Body of pancreas (tissue), 4 donors: ENCODE results near the gene PTPRD. TPM values are rescaled to one million over a fixed set of nuclear protein-coding genes. Genes with fewer than 3 reads are reported as not detected.

Experiments
- ATAC-seq: fragments of 150-250 bp; one replicate; pipeline ENCODE4 v1.9.1; 2016
- DNase-seq, 4 donors: peaks; one replicate each; pipeline ENCODE4 v3.0.0-alpha.2; 2019
- H3K27ac ChIP-seq, 4 donors: fragments of 200-600 bp; sonication (generic); 1 replicate in 3 of 4; 2 replicates in 1 of 4; pipeline versions ENCODE4 v1.5.1 to v1.6.1; 2016 to 2019; ENCODE audit warnings: mild to moderate bottlenecking in 1 of 4, mixed read lengths in 1 of 4, moderate library complexity in 1 of 4
- H3K27me3 ChIP-seq, 2 donors: fragments of 200-600 bp; sonication (generic); one replicate each; pipeline ENCODE4 v1.6.0; 2016; ENCODE audit warnings: mild to moderate bottlenecking in 1 of 2
- H3K36me3 ChIP-seq, 2 donors: fragments of 200-600 bp; sonication (generic); replicated peaks in 1 of 2; 2 replicates each; pipeline ENCODE4 v1.5.1; 2016; ENCODE audit warnings: low read depth in 2 of 2; ENCODE audit not compliant: insufficient read depth in 1 of 2
- H3K4me1 ChIP-seq: fragments of 200-600 bp; sonication (generic); one replicate; pipeline ENCODE4 v1.6.0; 2016
- H3K4me3 ChIP-seq, 2 donors: fragments of 200-600 bp; sonication (generic); 1 replicate in 1 of 2; 2 replicates in 1 of 2; pipeline ENCODE4 v1.5.1; 2016 to 2019
- H3K9me3 ChIP-seq, 3 donors: fragments of 200-600 bp; sonication (generic); 1 replicate in 2 of 3; 2 replicates in 1 of 3; pipeline ENCODE4 v1.5.1; 2016
- CTCF ChIP-seq, 7 experiments: fragments of 450-650 bp in 4 of 7; fragments of 200-600 bp in 3 of 7; sonication (generic) in 3 of 7; IDR thresholded peaks; one replicate each; pipeline ENCODE4 v1.5.1; 2016 to 2019; ENCODE audit warnings: antibody characterized with exemption in 7 of 7
- POLR2A ChIP-seq, 3 donors: fragments of 450-650 bp; IDR thresholded peaks; one replicate each; pipeline ENCODE4 v1.6.1; 2016; ENCODE audit warnings: antibody characterized with exemption in 3 of 3, mild to moderate bottlenecking in 2 of 3
- WGBS, 2 donors: methylation state at CpG; one replicate each; pipeline ENCODE4 v1.1.5; 2017; 5-methylcytosine and 5-hydroxymethylcytosine counted together
- intact Hi-C: fragments of 100-400 bp; cut with DNase I; formaldehyde crosslinking; loops from one replicate; pipeline ENCODE4 v1.15.1; 2023
- total RNA-seq, 2 donors: library from RNA; depleted of rRNA; stranded (reverse); fragments of >200 nt; gene quantifications; one replicate each; pipeline ENCODE4 v1.1.0, GENCODE V29; 2016

PTPRD gene
- total RNA-seq, 2 donors from 2014 or later = 4.3 to 4.9 TPM

DNA sequence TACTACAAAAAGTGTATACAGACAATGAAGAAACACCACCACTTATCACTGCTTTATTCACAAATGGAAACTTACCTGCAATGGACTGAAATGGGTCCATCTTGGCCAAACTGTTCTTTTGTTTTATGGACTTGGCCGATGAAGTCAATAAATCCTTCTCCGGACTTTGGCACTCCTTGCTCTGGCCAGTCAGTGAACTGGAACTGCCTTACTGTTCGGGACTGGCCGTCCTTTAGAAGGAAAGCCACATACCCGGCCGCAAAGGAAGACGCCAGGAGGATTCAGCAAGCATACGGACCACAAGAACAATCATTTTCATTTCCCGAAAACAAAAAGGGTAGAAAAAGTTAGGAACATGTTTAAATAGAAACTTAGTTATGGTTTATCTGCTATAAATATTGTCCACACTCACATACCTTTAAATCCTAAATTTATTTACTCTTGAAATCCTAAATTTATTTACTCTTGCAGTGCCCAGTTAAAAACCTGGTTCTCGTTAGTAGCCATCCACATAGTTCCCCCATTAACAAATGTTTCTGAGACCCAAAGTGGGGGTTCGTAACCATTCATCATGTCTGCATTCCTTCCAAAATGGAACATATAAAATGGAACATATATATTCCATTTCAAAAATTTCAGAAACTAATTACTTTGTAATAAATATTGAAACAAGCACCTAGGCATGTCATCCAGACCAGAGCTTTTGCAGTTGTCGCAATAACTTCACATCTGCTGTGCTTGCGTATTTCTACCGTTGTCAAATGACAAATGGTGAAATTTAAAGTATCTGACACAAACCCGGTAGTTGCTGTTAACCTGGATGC, 2281.1 kb downstream of the PTPRD start:
- ATAC-seq (no peak), DNase-seq (no peak)
- H3K27me3 ChIP-seq = no peaks in the 10 kb centered on the region
- intact Hi-C loops = no loop called here
- TF ChIP-seq CTCF (IDR thresholded peaks at IDR 0.05) = no peak
- no peak for TF ChIP-seq POLR2A (IDR thresholded peaks at IDR 0.05)
- no peaks in the 10 kb centered on the region for H3K36me3 ChIP-seq
- H3K27ac ChIP-seq = no peak overlapping the region
- no peak overlapping the region for H3K4me3 ChIP-seq
- no peaks in the 10 kb centered on the region for H3K9me3 ChIP-seq
- no peaks in the 10 kb centered on the region for H3K4me1 ChIP-seq
- 91 to 92% methylated on average over 15 of the region's 15 CpGs for WGBS, 2 donors

GRCh38 chr9:8329561-8330283, 2283.1 kb downstream of the PTPRD start:
- 65 to 67% methylated on average over 8 to 13 of the region's 13 CpGs for WGBS, 2 donors

DNA sequence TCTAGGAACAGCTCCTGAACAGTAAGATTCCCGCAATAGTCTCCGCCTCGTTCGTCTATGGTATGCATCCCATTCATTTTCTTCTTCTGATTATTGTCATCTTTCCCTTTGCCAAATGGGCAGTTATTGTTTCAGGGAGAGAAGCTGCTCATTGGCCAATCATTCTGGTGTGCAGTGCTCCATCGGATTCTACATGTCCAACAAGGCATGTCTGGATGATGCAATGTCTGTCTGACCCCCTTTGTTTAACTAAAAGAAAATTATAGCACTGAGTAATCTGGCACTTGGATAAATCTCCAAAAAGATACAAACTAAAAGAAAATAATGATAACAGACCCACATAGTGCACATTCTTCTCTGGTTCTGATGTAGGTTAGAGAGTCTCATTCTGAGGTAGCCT, 2297.6 kb downstream of the PTPRD start:
- no peak overlapping the region for H3K4me3 ChIP-seq
- 93 to 95% methylated on average over 5 of the region's 5 CpGs for WGBS, 2 donors
- intact Hi-C loops = no loop called here
- H3K36me3 ChIP-seq = no peaks in the 10 kb centered on the region
- no peaks in the 10 kb centered on the region for H3K4me1 ChIP-seq
- no peak for ATAC-seq
- H3K9me3 ChIP-seq = no peaks in the 10 kb centered on the region
- no peak for DNase-seq
- no peaks in the 10 kb centered on the region for H3K27me3 ChIP-seq
- H3K27ac ChIP-seq = no peak overlapping the region
- no peak for TF ChIP-seq POLR2A (IDR thresholded peaks at IDR 0.05)
- TF ChIP-seq CTCF (IDR thresholded peaks at IDR 0.05) = no peak

More at GRCh38 chr9:8329561-8330283, 2283.1 kb downstream of the PTPRD start:
- Histone ChIP-seq H3K27ac (no peak overlapping the region), H3K4me1 (no peaks in the 10 kb centered on the region), H3K36me3 (no peaks in the 10 kb centered on the region), H3K9me3 (no peaks in the 10 kb centered on the region), H3K27me3 (no peaks in the 10 kb centered on the region), H3K4me3 (no peak overlapping the region)
- DNase-seq = peak in 3 of 4 donors; percentile 22 to 36 (median 30)
- TF ChIP-seq POLR2A (IDR thresholded peaks at IDR 0.05) (no peak), CTCF (IDR thresholded peaks at IDR 0.05) (no peak)
- no peak for ATAC-seq
- intact Hi-C loops = no loop called here

DNA sequence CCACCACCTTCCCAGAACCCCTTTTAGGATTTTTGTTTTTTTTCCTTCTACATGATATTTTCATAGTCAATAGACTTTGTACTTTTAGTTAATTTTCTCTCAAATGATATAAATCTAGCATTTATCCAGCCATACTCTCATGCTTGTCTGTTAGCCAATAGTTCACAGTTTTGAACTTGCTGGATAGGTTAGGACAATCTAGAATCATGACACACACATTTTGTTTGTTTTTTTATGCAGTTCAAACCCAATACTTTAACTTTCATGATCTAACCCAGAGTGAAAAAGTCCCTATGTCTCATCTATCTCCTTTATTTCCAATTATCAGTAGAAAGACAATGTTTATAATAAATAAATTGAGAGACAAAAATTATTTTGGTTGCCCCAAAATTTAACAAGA, 2303.5 kb downstream of the PTPRD start:
- TF ChIP-seq POLR2A (IDR thresholded peaks at IDR 0.05) (no peak), CTCF (IDR thresholded peaks at IDR 0.05) (no peak)
- H3K9me3 ChIP-seq = no peaks in the 10 kb centered on the region
- H3K27ac ChIP-seq = no peak overlapping the region
- H3K4me3 ChIP-seq = no peak overlapping the region
- intact Hi-C loops = no loop called here
- H3K27me3 ChIP-seq = no peaks in the 10 kb centered on the region
- no peak for ATAC-seq
- no peaks in the 10 kb centered on the region for H3K36me3 ChIP-seq
- peaks cover 5% of the 10 kb centered on the region for H3K4me1 ChIP-seq
- DNase-seq = no peak
